Naive thymus-derived CD4-positive, alpha-beta T cell (primary cell): ENCODE data around the gene METTL8. TPM values are rescaled to one million over a fixed set of nuclear protein-coding genes. Genes with fewer than 3 reads are reported as not detected.

Experiments used
- ATAC-seq: fragments of 150-1000 bp; cut with Tn5 transposase; 2 replicates; pipeline ENCODE4 v1.10.0; 2021; ENCODE audit warnings: mild to moderate bottlenecking, moderate library complexity
- CTCF ChIA-PET: fragments of 350-600 bp; sonication (Branson Sonifier 250); formaldehyde crosslinking; loops from one replicate; lab custom pipeline; 2021; ENCODE audit warnings: antibody characterized with exemption; lab: Charles Lee
- POLR2A ChIA-PET: fragments of 350-600 bp; sonication (Branson Sonifier 250); formaldehyde crosslinking; loops from one replicate; lab custom pipeline; 2021; ENCODE audit warnings: antibody characterized with exemption, inconsistent platforms; lab: Charles Lee
- DNase-seq, 9 donors: peaks; one replicate each; pipeline versions ENCODE4 v3.0.0 to v3.0.0-alpha.2; 2020 to 2022; ENCODE audit warnings: mixed read lengths in 1 of 9
- H3K27ac ChIP-seq: one replicate; pipeline ENCODE4 v1.7.0; 2013; ENCODE audit warnings: mild to moderate bottlenecking, low read depth, low read length, moderate library complexity
- H3K27me3 ChIP-seq, 2 donors: one replicate each; pipeline ENCODE4 v1.7.0; 2013; ENCODE audit warnings: low read length in 2 of 2, mild to moderate bottlenecking in 2 of 2, moderate library complexity in 2 of 2; ENCODE audit not compliant: control insufficient read depth in 2 of 2, insufficient read depth in 2 of 2
- H3K36me3 ChIP-seq, 3 experiments: 1 replicate in 2 of 3; 2 replicates in 1 of 3; pipeline ENCODE4 v1.7.0; 2013; ENCODE audit warnings: low read length in 3 of 3, mild to moderate bottlenecking in 3 of 3, moderate library complexity in 1 of 3; ENCODE audit not compliant: insufficient read depth in 3 of 3, control insufficient read depth in 2 of 3
- H3K4me1 ChIP-seq, 2 donors: one replicate each; pipeline ENCODE4 v1.7.0; 2013; ENCODE audit warnings: low read length in 2 of 2, mild to moderate bottlenecking in 2 of 2, moderate library complexity in 1 of 2; ENCODE audit not compliant: control insufficient read depth in 2 of 2, insufficient read depth in 2 of 2
- H3K4me3 ChIP-seq: 2 replicates; pipeline ENCODE4 v1.7.0; 2013; ENCODE audit warnings: mild to moderate bottlenecking, low read length
- H3K9me3 ChIP-seq, 3 experiments: 1 replicate in 2 of 3; 2 replicates in 1 of 3; pipeline ENCODE4 v1.7.0; 2013; ENCODE audit warnings: low read length in 3 of 3; ENCODE audit not compliant: control insufficient read depth in 2 of 3
- H3K27ac Mint-ChIP-seq, 9 donors: one replicate each; pipeline ENCODE4 v1.8.0; 2020 to 2022; ENCODE audit warnings: mixed read lengths in 9 of 9, mild to moderate bottlenecking in 8 of 9, moderate library complexity in 5 of 9, inconsistent platforms in 2 of 9
- H3K27me3 Mint-ChIP-seq, 5 donors: one replicate each; pipeline ENCODE4 v1.8.0; 2021 to 2022; ENCODE audit warnings: mixed read lengths in 5 of 5, mild to moderate bottlenecking in 1 of 5
- H3K36me3 Mint-ChIP-seq, 5 donors: one replicate each; pipeline ENCODE4 v1.8.0; 2020 to 2022; ENCODE audit warnings: mixed read lengths in 5 of 5, mild to moderate bottlenecking in 3 of 5, inconsistent platforms in 1 of 5
- H3K4me1 Mint-ChIP-seq, 7 donors: one replicate each; pipeline ENCODE4 v1.8.0; 2020 to 2022; ENCODE audit warnings: mixed read lengths in 7 of 7, mild to moderate bottlenecking in 3 of 7, inconsistent platforms in 1 of 7
- H3K4me3 Mint-ChIP-seq, 10 donors: one replicate each; pipeline ENCODE4 v1.8.0; 2020 to 2022; ENCODE audit warnings: mild to moderate bottlenecking in 10 of 10, mixed read lengths in 10 of 10, moderate library complexity in 6 of 10, inconsistent platforms in 2 of 10
- H3K9me3 Mint-ChIP-seq, 11 donors: one replicate each; pipeline ENCODE4 v1.8.0; 2020 to 2022; ENCODE audit warnings: mixed read lengths in 11 of 11, mild to moderate bottlenecking in 4 of 11, inconsistent platforms in 1 of 11, moderate library complexity in 1 of 11
- intact Hi-C, 2 donors: fragments of 100-400 bp; cut with micrococcal nuclease; formaldehyde crosslinking; loops; one replicate each; pipeline ENCODE4 v1.15.1; 2023
- polyA plus RNA-seq, 2 donors: library from polyadenylated mRNA; unstranded; fragments of 300-500 nt; fragmentation: Illumina TruSeq; gene quantifications; one replicate each; pipeline ENCODE4 v1.2.3, GENCODE V29; 2021
- total RNA-seq, 6 experiments: library from RNA in 5 of 6; stranded (reverse) in 5 of 6; gene quantifications; 1 replicate in 5 of 6; 2 replicates in 1 of 6; pipeline ENCODE4 v1.2.3 and lab custom pipeline; 2021 to 2026

METTL8 gene
- total and polyA plus RNA-seq, 7 experiments from 2014 or later: 11.8 to 21.6 (median 15.7) TPM

GRCh38 chr2:171309455-171310286, 124.1 kb downstream of the METTL8 start:
- peaks cover 0 to 7% (median 0%) of the 10 kb centered on the region in 3 experiments for H3K9me3 ChIP-seq
- peaks cover 12 to 30% (median 22%) of the 10 kb centered on the region in 5 donors for H3K36me3 Mint-ChIP-seq
- H3K9me3 Mint-ChIP-seq: peaks cover 12 to 21% (median 15%) of the 10 kb centered on the region in 11 donors
- ChIA-PET POLR2A (no interaction called here), CTCF (interaction anchor here (0.6 kb wide), 1 partner anchor 38 kb away, joined by 3 read pairs; no protein-coding TSS in a partner anchor)
- H3K4me3 ChIP-seq: no peak overlapping the region
- no peak for DNase-seq
- H3K4me1 Mint-ChIP-seq: peaks cover 0 to 8% (median 0%) of the 10 kb centered on the region in 7 donors
- no peak overlapping the region for H3K4me3 Mint-ChIP-seq
- no peaks in the 10 kb centered on the region for H3K4me1 ChIP-seq
- ATAC-seq: no peak
- H3K27ac Mint-ChIP-seq: no peak overlapping the region
- H3K27me3 Mint-ChIP-seq: no peaks in the 10 kb centered on the region
- intact Hi-C loops: no loop called here
- H3K27me3 ChIP-seq: no peaks in the 10 kb centered on the region
- no peak overlapping the region for H3K27ac ChIP-seq
- no peaks in the 10 kb centered on the region for H3K36me3 ChIP-seq

GRCh38 chr2:171308280-171309054, 125.3 kb downstream of the METTL8 start:
- Histone ChIP-seq H3K36me3 (no peaks in the 10 kb centered on the region), H3K27me3 (no peaks in the 10 kb centered on the region), H3K27ac (no peak overlapping the region), H3K4me3 (no peak overlapping the region), H3K9me3 (peaks cover 0 to 7% (median 0%) of the 10 kb centered on the region in 3 experiments), H3K4me1 (no peaks in the 10 kb centered on the region)
- Mint-ChIP-seq H3K27me3 (no peaks in the 10 kb centered on the region), H3K4me3 (no peak overlapping the region), H3K9me3 (peaks cover 12 to 16% (median 15%) of the 10 kb centered on the region in 11 donors), H3K27ac (no peak overlapping the region), H3K4me1 (no peaks in the 10 kb centered on the region), H3K36me3 (peaks cover 12 to 26% (median 17%) of the 10 kb centered on the region in 5 donors)
- ChIA-PET POLR2A (no interaction called here), CTCF (no interaction called here)
- DNase-seq (no peak), ATAC-seq (no peak)
- intact Hi-C loops: no loop called here

GRCh38 chr2:171307560-171307959, 126.2 kb downstream of the METTL8 start:
- peaks cover 12 to 22% (median 16%) of the 10 kb centered on the region in 5 donors for H3K36me3 Mint-ChIP-seq
- no peak for DNase-seq
- no peak overlapping the region for H3K4me3 Mint-ChIP-seq
- Histone ChIP-seq H3K27me3 (no peaks in the 10 kb centered on the region), H3K4me3 (no peak overlapping the region), H3K4me1 (no peaks in the 10 kb centered on the region), H3K27ac (no peak overlapping the region), H3K9me3 (peaks cover 0 to 7% (median 0%) of the 10 kb centered on the region in 3 experiments), H3K36me3 (no peaks in the 10 kb centered on the region)
- intact Hi-C loops: no loop called here
- ChIA-PET POLR2A (no interaction called here), CTCF (no interaction called here)
- ATAC-seq: no peak
- no peaks in the 10 kb centered on the region for H3K4me1 Mint-ChIP-seq
- H3K27ac Mint-ChIP-seq: no peak overlapping the region
- H3K9me3 Mint-ChIP-seq: peaks cover 12 to 16% (median 15%) of the 10 kb centered on the region in 11 donors
- no peaks in the 10 kb centered on the region for H3K27me3 Mint-ChIP-seq

- Mint-ChIP-seq H3K4me3 (no peak overlapping the region), H3K9me3 (peaks cover 0 to 7% (median 0%) of the 10 kb centered on the region in 11 donors), H3K4me1 (no peaks in the 10 kb centered on the region), H3K36me3 (no peaks in the 10 kb centered on the region), H3K27me3 (no peaks in the 10 kb centered on the region), H3K27ac (no peak overlapping the region)
- H3K36me3 ChIP-seq: no peaks in the 10 kb centered on the region
- H3K4me1 ChIP-seq: no peaks in the 10 kb centered on the region
- POLR2A ChIA-PET: no interaction called here
- CTCF ChIA-PET: interaction anchor here (0.7 kb wide), 1 partner anchor 192 kb away, joined by 4 read pairs; no protein-coding TSS in a partner anchor
- H3K27ac ChIP-seq: no peak overlapping the region
- no peaks in the 10 kb centered on the region for H3K9me3 ChIP-seq
- H3K27me3 ChIP-seq: no peaks in the 10 kb centered on the region
- no peak overlapping the region for H3K4me3 ChIP-seq
- ATAC-seq: no peak
- intact Hi-C loops: no loop called here
- DNase-seq: no peak
Measured at GRCh38 chr2:171297956-171298355, 135.8 kb downstream of the METTL8 start.

DNA sequence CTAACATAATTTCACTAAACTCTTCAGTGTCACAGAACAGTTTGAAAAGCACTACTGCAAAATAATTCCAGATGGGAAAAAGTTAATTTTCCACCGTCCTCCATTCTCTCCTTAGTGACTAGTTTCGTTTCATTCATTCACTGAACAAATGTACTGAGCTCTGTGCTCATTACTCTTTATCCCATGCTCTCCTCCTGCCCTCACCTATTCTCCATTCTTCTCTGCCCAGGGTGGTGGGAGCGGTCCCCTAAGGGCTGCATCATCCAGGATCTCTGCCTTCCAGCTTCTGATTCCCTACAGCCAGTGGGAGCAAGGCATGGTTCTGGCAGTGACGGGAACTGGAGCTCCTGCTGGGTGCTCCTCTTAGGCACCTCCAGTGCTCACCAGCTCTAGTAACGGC, 139.2 kb downstream of the METTL8 start:
- intact Hi-C loops: no loop called here
- H3K27me3 ChIP-seq: no peaks in the 10 kb centered on the region
- H3K27ac Mint-ChIP-seq: no peak overlapping the region
- no peak overlapping the region for H3K27ac ChIP-seq
- no peak overlapping the region for H3K4me3 ChIP-seq
- no peaks in the 10 kb centered on the region for H3K4me1 Mint-ChIP-seq
- H3K27me3 Mint-ChIP-seq: no peaks in the 10 kb centered on the region
- DNase-seq (no peak), ATAC-seq (no peak)
- no peaks in the 10 kb centered on the region for H3K9me3 ChIP-seq
- H3K36me3 Mint-ChIP-seq: no peaks in the 10 kb centered on the region
- POLR2A ChIA-PET: no interaction called here
- CTCF ChIA-PET: no interaction called here
- no peaks in the 10 kb centered on the region for H3K4me1 ChIP-seq
- H3K4me3 Mint-ChIP-seq: no peak overlapping the region
- peaks cover 0 to 7% (median 0%) of the 10 kb centered on the region in 11 donors for H3K9me3 Mint-ChIP-seq
- no peaks in the 10 kb centered on the region for H3K36me3 ChIP-seq

- intact Hi-C loops: no loop called here
- no peaks in the 10 kb centered on the region for H3K9me3 ChIP-seq
- DNase-seq: no peak
- Mint-ChIP-seq H3K9me3 (peaks cover 0 to 7% (median 0%) of the 10 kb centered on the region in 11 donors), H3K36me3 (no peaks in the 10 kb centered on the region), H3K27me3 (peaks cover 0 to 4% (median 0%) of the 10 kb centered on the region in 5 donors), H3K4me1 (no peaks in the 10 kb centered on the region), H3K27ac (no peak overlapping the region), H3K4me3 (no peak overlapping the region)
- no peak overlapping the region for H3K4me3 ChIP-seq
- ChIA-PET POLR2A (no interaction called here), CTCF (no interaction called here)
- no peaks in the 10 kb centered on the region for H3K4me1 ChIP-seq
- no peaks in the 10 kb centered on the region for H3K36me3 ChIP-seq
- H3K27ac ChIP-seq: no peak overlapping the region
- no peak for ATAC-seq
- H3K27me3 ChIP-seq: no peaks in the 10 kb centered on the region
Measured at GRCh38 chr2:171293661-171294060, 140.1 kb downstream of the METTL8 start.
